NCI-H526 treated with DMSO at 0.1 percent for 48 hours (cell line): ENCODE data around the gene RAB25.

Experiments
- DNase-seq: peaks from one replicate; lab custom pipeline; 2025; lab: John Stamatoyannopoulos, UW

RAB25 gene

GRCh38 chr1:156118177-156118868, 57.4 kb downstream of the RAB25 start:
- no peak for DNase-seq

DNA sequence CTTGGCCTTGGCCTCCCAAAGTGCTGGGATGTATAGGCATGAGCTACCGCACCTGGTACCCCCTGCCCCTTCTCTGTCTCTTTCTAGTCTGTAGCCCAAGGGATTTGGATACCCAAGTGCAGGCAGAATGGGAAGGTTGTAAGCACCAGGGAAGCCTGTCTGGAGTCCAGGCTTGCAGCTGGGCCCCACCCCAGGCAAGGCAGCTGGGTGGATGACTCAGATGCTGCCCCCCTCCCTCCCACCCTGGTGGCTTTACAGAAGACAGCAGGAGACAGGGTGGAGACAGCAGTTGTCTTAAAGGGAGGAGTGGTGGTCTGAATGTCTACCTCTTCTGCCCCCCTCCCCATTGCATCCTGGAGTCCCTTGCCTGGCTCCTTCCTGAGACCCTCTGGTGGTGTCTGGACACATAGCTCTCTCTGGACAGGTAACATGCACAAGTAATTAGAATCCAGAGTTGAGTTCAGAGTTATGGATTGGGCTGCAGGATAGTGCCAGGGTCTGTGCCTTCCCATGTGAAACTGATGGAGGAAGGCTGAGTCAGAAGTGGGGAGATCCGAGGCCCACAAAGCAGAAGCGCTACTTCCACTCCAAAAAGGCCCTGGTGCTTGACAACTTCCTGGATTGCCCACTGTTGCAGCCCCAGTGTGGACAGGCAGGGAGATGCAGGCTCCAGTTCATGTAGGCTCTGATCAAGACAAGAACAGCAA, 58.7 kb downstream of the RAB25 start:
- no peak for DNase-seq
